Immature natural killer cell (primary cell): Measurements from ENCODE around the gene TMC7. TPM values are rescaled to one million over a fixed set of nuclear protein-coding genes. Genes with fewer than 3 reads are reported as not detected.

Experiments used
- DNase-seq, 3 donors: peaks; one replicate each; pipeline ENCODE4 v3.0.0; 2022; ENCODE audit warnings: mixed read lengths in 1 of 3
- H3K27ac Mint-ChIP-seq, 6 donors: one replicate each; pipeline ENCODE4 v1.8.0; 2020; ENCODE audit warnings: mixed read lengths in 6 of 6, mild to moderate bottlenecking in 5 of 6, inconsistent platforms in 4 of 6, moderate library complexity in 3 of 6
- H3K27me3 Mint-ChIP-seq, 3 donors: one replicate each; pipeline ENCODE4 v1.8.0; 2020 to 2021; ENCODE audit warnings: low read depth in 3 of 3, mild to moderate bottlenecking in 3 of 3, mixed read lengths in 3 of 3, moderate library complexity in 3 of 3, inconsistent platforms in 1 of 3
- H3K36me3 Mint-ChIP-seq, 3 donors: one replicate each; pipeline ENCODE4 v1.8.0; 2020; ENCODE audit warnings: mixed read lengths in 3 of 3, inconsistent platforms in 2 of 3, mild to moderate bottlenecking in 2 of 3
- H3K4me1 Mint-ChIP-seq, 2 donors: one replicate each; pipeline ENCODE4 v1.8.0; 2020; ENCODE audit warnings: inconsistent platforms in 2 of 2, mild to moderate bottlenecking in 2 of 2, mixed read lengths in 2 of 2, moderate library complexity in 1 of 2
- H3K4me3 Mint-ChIP-seq, 5 donors: one replicate each; pipeline ENCODE4 v1.8.0; 2020; ENCODE audit warnings: mild to moderate bottlenecking in 5 of 5, mixed read lengths in 5 of 5, inconsistent platforms in 3 of 5, moderate library complexity in 3 of 5
- H3K9me3 Mint-ChIP-seq, 6 donors: one replicate each; pipeline ENCODE4 v1.8.0; 2020; ENCODE audit warnings: mild to moderate bottlenecking in 6 of 6, mixed read lengths in 6 of 6, inconsistent platforms in 4 of 6, moderate library complexity in 3 of 6
- polyA plus RNA-seq, 3 donors: library from polyadenylated mRNA; unstranded; fragments of 300-500 nt; fragmentation: Illumina TruSeq; gene quantifications; one replicate each; pipeline ENCODE4 v1.2.3, GENCODE V29; 2021

Gene TMC7
- polyA plus RNA-seq, 3 donors from 2014 or later, result not detected

DNA sequence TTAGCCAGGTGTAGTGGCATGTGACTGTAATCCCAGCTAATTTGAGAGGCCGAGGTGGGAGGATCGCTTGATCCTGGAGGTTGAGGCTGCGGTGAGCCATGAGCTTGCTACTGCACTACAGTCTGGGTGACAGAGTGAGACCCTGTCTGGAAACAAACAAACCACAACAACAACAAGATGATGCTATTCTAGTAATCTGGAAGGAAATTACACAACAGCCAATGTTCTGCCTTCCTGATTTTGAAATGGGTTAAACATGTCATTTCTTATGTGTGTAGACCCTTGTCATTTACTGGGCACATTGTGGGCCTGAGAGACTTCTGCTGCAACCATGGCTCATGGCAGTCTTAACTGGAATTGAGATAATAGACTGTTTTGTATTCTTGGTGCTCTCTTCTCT is 89.6 kb downstream of the TMC7 start:
- H3K27ac Mint-ChIP-seq, result no peak overlapping the region
- no peaks in the 10 kb centered on the region for H3K9me3 Mint-ChIP-seq
- peaks cover 4 to 5% (median 4%) of the 10 kb centered on the region in 3 donors for H3K27me3 Mint-ChIP-seq
- H3K4me1 Mint-ChIP-seq, result peaks cover 3 to 6% of the 10 kb centered on the region in 2 donors
- peaks cover 4 to 26% (median 17%) of the 10 kb centered on the region in 3 donors for H3K36me3 Mint-ChIP-seq
- DNase-seq, result no peak
- no peak overlapping the region for H3K4me3 Mint-ChIP-seq

- no peak overlapping the region for H3K4me3 Mint-ChIP-seq
- H3K4me1 Mint-ChIP-seq, result peaks cover under 1 to 2% of the 10 kb centered on the region in 2 donors
- H3K27me3 Mint-ChIP-seq, result peaks cover 2 to 4% (median 4%) of the 10 kb centered on the region in 3 donors
- H3K9me3 Mint-ChIP-seq, result no peaks in the 10 kb centered on the region
- H3K27ac Mint-ChIP-seq, result no peak overlapping the region
- H3K36me3 Mint-ChIP-seq, result peaks cover 4 to 30% (median 21%) of the 10 kb centered on the region in 3 donors
- DNase-seq, result no peak
Measured at GRCh38 chr16:19073863-19074262, 90.1 kb downstream of the TMC7 start.

DNA sequence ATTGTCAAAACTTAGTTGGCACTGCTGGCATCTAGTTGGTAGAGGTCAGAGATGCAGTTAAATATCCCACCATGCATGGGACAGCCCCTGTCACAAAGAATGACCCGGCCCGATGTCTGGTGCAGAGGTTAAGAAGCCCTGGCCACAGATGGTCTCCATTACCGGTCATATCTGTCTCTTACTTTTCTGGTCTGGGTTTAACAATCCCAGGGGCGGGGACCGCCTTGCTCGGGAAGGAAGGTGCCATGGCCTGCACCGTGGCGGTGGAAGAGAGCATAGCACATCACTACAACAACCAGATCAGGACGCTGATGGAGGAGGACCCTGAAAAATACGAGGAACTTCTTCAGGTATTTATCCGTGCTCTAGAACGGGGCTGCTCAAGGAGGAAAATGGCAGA is 91.8 kb downstream of the TMC7 start:
- no peak for DNase-seq
- H3K4me1 Mint-ChIP-seq, result no peaks in the 10 kb centered on the region
- H3K27ac Mint-ChIP-seq, result no peak overlapping the region
- H3K9me3 Mint-ChIP-seq, result no peaks in the 10 kb centered on the region
- H3K27me3 Mint-ChIP-seq, result peaks cover 0 to 4% (median 0%) of the 10 kb centered on the region in 3 donors
- H3K4me3 Mint-ChIP-seq, result no peak overlapping the region
- peaks cover 4 to 41% (median 21%) of the 10 kb centered on the region in 3 donors for H3K36me3 Mint-ChIP-seq

DNA sequence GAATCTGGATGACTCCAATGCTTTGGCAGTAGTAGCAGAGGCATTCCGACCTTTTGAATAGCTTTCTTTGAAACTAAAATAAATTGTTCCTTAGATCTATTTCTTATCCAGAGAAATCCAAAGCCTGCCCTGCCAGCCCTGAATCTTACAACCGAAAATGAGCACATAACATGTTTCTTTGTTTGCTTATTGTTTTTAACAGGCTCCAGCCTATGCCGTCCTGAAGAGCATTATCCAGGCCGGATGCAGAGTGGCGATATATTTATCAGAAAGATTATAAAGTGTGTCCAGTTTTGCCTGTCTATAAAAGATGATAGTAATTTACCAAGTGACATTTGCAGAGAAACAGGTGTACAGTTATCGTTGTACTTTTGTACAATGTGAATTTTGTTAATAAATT is 94.1 kb downstream of the TMC7 start:
- Mint-ChIP-seq H3K36me3 (peaks cover 7 to 49% (median 25%) of the 10 kb centered on the region in 3 donors), H3K9me3 (no peaks in the 10 kb centered on the region), H3K4me3 (no peak overlapping the region), H3K27me3 (peaks cover 0 to 3% (median 0%) of the 10 kb centered on the region in 3 donors), H3K27ac (no peak overlapping the region), H3K4me1 (no peaks in the 10 kb centered on the region)
- no peak for DNase-seq

GRCh38 chr16:19083670-19084069 is 99.9 kb downstream of the TMC7 start:
- Mint-ChIP-seq H3K4me3 (no peak overlapping the region), H3K27ac (no peak overlapping the region), H3K4me1 (peaks cover 5 to 8% of the 10 kb centered on the region in 2 donors), H3K27me3 (peaks cover 2 to 4% (median 2%) of the 10 kb centered on the region in 3 donors), H3K36me3 (peaks cover 6 to 25% (median 7%) of the 10 kb centered on the region in 3 donors), H3K9me3 (no peaks in the 10 kb centered on the region)
- no peak for DNase-seq

DNA sequence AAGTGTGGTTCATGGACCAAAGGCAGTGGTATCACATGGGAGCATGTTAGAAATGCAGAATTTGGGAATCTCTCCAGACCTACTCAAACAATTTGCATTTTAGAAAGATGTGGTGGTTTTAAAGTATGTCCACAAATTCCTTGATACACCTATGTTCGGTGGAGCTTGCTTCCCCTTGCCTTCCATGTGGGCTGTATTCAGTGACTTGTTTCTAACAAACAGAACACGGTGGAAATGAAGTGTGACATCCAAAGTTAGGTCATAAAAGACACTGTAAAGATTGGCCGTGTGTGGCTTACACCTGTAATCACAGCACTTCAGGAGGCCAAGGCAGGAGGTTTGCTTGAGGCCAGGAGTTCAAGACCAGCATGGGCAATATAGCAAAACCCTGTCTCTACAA is 100.4 kb downstream of the TMC7 start:
- H3K36me3 Mint-ChIP-seq, result peaks cover 3 to 21% (median 7%) of the 10 kb centered on the region in 3 donors
- peaks cover 5 to 8% of the 10 kb centered on the region in 2 donors for H3K4me1 Mint-ChIP-seq
- no peak overlapping the region for H3K4me3 Mint-ChIP-seq
- H3K9me3 Mint-ChIP-seq, result no peaks in the 10 kb centered on the region
- no peak for DNase-seq
- peaks cover 2 to 4% (median 2%) of the 10 kb centered on the region in 3 donors for H3K27me3 Mint-ChIP-seq
- H3K27ac Mint-ChIP-seq, result no peak overlapping the region

GRCh38 chr16:19084879-19085278 is 101.1 kb downstream of the TMC7 start:
- Mint-ChIP-seq H3K4me3 (no peak overlapping the region), H3K4me1 (peaks cover 5 to 8% of the 10 kb centered on the region in 2 donors), H3K9me3 (no peaks in the 10 kb centered on the region), H3K27ac (no peak overlapping the region), H3K27me3 (peaks cover 2 to 4% (median 2%) of the 10 kb centered on the region in 3 donors), H3K36me3 (peaks cover 3 to 15% (median 7%) of the 10 kb centered on the region in 3 donors)
- DNase-seq, result no peak

DNA sequence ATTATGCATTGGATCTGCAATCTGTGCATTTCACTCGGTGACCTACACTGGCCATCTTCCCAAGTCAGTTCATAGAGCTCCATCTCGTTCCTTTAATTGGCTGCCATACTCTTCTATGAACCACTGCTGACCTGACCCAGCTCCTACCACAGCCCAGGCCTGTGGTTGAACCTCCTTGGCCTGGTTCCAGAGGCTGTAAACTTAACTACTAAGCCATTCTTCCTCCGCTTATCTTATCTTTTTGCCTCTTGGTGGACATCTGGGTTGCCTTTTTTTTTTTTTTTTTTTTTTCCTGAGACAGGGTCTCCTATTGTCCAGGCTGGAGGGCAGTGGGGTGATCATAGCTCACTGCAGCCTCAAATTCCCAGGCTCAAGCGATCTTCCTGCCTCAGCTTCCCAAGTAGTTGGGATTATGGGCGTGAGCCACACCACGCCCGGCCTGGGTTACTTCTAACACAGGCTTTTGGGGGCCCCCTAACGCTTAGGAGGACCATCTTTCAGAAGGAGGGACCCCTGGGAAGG is 102.0 kb downstream of the TMC7 start:
- Mint-ChIP-seq H3K4me3 (no peak overlapping the region), H3K4me1 (peaks cover 5 to 8% of the 10 kb centered on the region in 2 donors), H3K36me3 (peaks cover 3 to 12% (median 7%) of the 10 kb centered on the region in 3 donors), H3K27me3 (peaks cover 2 to 4% (median 2%) of the 10 kb centered on the region in 3 donors), H3K27ac (no peak overlapping the region), H3K9me3 (no peaks in the 10 kb centered on the region)
- no peak for DNase-seq

DNA sequence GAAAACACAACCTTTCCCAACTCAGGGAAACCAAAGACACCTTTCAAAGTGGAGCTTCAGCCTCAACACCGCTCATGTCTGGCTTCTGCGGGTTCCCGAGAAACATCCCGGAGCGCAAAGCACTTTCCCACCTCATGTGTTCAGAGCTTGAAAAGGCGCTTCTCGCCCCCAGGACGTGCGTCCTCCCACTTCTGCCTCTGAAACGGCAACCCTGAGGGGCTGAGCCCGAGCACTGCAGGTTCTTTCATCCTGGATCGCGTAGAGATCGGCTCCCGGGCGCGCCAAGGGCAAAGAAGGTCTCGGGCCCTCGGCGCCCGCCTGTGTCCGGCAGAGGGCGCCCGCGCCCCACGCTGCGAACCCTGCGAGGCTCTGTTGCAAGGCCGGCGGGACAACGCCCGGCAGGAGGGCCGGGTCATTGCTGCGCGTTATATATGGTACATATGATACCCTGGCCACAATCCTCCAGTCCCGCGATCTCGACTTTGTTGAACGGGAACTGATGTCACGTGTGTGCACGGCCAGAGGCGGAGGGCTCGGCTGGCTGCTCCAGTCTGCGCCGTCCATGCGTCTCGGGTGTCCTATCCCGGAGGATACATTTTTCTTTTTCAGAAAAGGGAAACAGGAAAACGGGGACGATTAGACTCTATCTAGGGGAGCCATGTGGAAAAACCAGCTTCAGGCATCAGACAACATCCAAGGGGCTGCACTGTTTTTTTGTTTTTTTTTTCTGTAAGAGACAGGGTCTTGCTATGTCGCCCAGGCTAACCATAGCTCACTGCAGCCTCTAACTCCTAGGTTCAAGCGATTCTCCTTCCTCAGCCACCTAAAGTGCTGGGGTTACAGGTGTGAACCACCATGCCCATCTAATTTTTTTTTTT is 102.8 kb downstream of the TMC7 start:
- H3K27me3 Mint-ChIP-seq, result peaks cover 2 to 4% (median 2%) of the 10 kb centered on the region in 3 donors
- H3K4me1 Mint-ChIP-seq, result peaks cover 5 to 8% of the 10 kb centered on the region in 2 donors
- H3K9me3 Mint-ChIP-seq, result no peaks in the 10 kb centered on the region
- DNase-seq, result peak; percentile 65 to 75 (median 69)
- H3K36me3 Mint-ChIP-seq, result peaks cover 0 to 7% (median 6%) of the 10 kb centered on the region in 3 donors
- no peak overlapping the region for H3K27ac Mint-ChIP-seq
- peak overlapping the region; percentile 35 to 65 (median 56) for H3K4me3 Mint-ChIP-seq

- Mint-ChIP-seq H3K36me3 (no peaks in the 10 kb centered on the region), H3K27me3 (peaks cover 2 to 4% (median 4%) of the 10 kb centered on the region in 3 donors), H3K4me3 (no peak overlapping the region), H3K9me3 (no peaks in the 10 kb centered on the region), H3K4me1 (peaks cover 5 to 8% of the 10 kb centered on the region in 2 donors), H3K27ac (no peak overlapping the region)
- no peak for DNase-seq
Measured at GRCh38 chr16:19088341-19088916, 104.7 kb downstream of the TMC7 start.

DNA sequence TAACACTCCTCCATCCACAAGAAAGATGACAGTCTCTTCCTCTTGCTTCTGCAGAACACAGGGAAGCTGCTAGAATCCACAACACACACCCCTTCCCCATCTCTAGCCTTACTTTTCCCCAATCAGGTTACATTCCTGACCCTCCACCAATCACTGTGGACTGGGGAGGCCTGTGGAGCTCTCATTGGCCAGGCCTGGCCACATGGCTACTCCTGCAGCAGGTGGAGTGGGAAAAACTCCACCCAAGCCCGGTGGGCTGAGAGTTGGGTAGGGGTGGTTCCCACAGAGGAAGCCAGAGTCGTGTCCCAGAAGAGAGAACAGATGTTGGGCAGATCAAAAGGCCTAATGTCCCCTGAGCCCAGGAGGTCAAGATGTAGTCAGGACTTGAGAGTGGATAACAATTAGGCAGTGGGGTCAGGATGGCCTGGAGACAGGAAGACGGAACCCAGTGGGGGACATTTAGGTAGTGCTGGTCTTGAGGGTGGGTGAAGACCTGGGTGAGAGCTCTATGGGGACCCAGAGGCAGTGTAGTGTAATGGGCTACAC is 105.7 kb downstream of the TMC7 start:
- H3K36me3 Mint-ChIP-seq, result no peaks in the 10 kb centered on the region
- H3K4me3 Mint-ChIP-seq, result no peak overlapping the region
- H3K9me3 Mint-ChIP-seq, result no peaks in the 10 kb centered on the region
- H3K27ac Mint-ChIP-seq, result no peak overlapping the region
- no peak for DNase-seq
- H3K27me3 Mint-ChIP-seq, result peaks cover 2 to 4% (median 4%) of the 10 kb centered on the region in 3 donors
- peaks cover 5 to 8% of the 10 kb centered on the region in 2 donors for H3K4me1 Mint-ChIP-seq

GRCh38 chr16:19090916-19091315 is 107.2 kb downstream of the TMC7 start:
- H3K9me3 Mint-ChIP-seq, result no peaks in the 10 kb centered on the region
- H3K27ac Mint-ChIP-seq, result no peak overlapping the region
- no peak overlapping the region for H3K4me3 Mint-ChIP-seq
- no peak for DNase-seq
- no peaks in the 10 kb centered on the region for H3K36me3 Mint-ChIP-seq
- H3K27me3 Mint-ChIP-seq, result peaks cover 2 to 4% (median 4%) of the 10 kb centered on the region in 3 donors
- peaks cover 5 to 8% of the 10 kb centered on the region in 2 donors for H3K4me1 Mint-ChIP-seq

DNA sequence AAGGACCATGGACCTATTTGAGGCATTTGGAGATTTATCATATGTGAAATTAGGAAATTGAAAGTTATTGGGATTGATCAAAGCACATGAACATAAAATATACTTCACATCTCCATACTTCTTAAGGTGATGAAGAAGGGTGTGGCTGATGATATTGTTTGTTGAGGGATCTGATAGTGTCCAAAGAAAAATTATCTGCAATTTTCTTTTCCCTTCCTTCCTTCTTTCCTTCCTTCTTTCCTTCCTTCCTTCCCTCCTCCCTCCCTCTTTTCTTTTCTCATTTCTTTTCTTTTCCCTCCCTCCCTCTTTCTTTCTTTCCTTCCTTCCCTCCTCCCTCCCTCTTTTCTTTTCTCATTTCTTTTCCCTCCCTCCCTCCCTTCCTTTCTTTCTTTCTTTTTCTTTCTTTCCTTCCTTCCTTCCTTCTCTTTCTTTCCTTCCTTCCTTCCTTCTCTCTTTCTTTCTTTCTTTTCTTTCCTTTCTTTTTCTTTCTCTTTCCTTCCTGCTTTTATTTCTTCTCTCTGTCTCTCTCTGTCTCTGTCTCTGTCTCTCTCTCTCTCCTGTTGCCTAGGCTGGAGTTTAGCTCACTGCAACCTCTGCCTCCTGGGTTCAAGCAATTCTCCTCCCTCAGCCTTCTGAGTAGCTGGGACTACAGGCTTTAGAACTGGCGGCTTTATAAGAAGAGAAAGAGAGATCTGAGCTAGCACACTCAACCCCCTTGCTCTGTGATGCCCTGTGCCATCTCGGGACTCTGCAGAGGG is 109.1 kb downstream of the TMC7 start:
- H3K27ac Mint-ChIP-seq, result no peak overlapping the region
- H3K27me3 Mint-ChIP-seq, result peaks cover 0 to 8% (median 0%) of the 10 kb centered on the region in 3 donors
- H3K36me3 Mint-ChIP-seq, result no peaks in the 10 kb centered on the region

More for the DNA sequence above, 109.1 kb downstream of the TMC7 start:
- DNase-seq, result no peak
- Mint-ChIP-seq H3K4me1 (no peaks in the 10 kb centered on the region), H3K4me3 (no peak overlapping the region), H3K9me3 (no peaks in the 10 kb centered on the region)
